NCI-H345 (cell line): ENCODE results near the gene MCL1.
A peak's percentile ranks its signal among the peaks of the same experiment; 100 is the strongest.
"Not testable (repeated sequence)": the region's sequence is repeated elsewhere in the genome, so short reads cannot be mapped to it uniquely, and the experiment has no call there.

Source experiments
- DNase-seq: peaks from one replicate; lab custom pipeline; 2025; lab: John Stamatoyannopoulos, UW

Gene MCL1

DNA sequence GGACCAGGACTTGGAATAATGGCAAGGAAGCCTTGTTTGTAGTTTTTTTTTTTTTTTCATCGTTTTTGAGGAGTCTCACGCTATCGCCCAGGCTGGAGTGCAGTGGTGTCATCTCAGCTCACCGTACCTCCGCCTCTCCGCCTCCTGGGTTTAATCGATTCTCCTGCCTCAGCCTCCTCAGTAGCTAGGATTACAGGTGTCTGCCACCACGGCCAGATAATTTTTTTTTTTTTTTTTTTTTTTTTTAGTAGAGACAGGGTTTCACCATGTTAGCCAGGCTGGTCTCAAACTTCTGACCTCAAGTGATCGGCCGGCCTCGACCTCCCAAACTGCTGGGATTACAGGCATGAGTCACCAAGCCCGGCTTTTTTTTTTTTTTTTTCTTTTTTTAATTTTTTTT lies 23.0 kb upstream of the MCL1 start:
- not testable (repeated sequence) for DNase-seq

DNA sequence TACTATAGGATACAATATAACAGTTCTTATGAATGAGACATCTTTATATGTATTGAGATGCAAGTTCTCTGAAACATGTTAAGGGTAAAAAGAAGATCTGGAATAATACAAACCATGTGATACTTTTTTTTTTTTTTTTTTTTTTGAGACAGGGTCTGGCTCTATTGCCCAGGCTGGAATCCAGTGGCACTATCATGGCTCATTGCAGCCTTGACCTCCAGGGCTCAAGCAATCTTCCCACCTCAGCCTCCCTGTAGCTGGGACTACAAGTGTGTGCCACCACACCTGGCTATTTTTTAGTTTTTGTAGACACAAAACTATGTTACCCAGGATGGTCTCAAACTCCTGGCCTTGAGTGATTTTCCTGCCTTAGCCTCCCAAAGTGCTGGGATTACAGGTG lies 22.1 kb upstream of the MCL1 start:
- DNase-seq, result no peak

DNA sequence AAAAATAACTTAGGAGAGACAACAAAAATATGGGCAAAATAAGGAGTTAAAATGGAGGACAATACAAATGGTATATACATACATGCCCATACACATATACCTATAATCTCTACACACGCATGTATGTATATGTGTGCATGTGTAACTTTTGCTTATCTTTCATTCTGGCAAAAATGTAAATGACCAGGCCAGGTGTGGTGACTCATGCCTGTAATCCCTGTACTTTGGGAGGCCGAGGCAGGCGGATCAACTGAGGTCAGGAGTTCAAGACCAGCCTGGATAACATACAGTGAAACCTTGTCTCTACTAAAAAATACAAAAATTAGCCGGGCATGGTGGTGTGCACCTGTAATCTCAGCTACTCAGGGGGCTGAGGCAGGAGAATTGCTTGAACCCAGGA lies 18.9 kb upstream of the MCL1 start:
- not testable (repeated sequence) for DNase-seq

DNA sequence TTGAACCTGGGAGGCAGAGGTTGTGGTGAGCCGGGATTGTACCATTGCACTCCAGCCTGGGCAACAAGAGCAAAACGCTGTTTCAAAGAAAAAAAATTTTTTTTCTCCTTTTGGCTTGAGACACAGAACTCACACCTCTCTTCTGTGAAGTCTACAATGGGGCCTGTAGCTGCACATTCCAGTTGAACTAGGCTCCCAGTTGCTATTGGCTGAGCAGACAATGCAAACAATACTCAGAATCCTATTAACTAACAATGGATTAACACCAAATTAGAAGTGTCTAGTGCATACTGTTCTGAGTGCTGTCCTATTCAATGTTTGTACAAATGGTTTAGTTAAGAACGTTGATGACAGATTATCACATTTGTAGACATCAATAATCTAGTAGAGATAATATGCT lies 17.6 kb upstream of the MCL1 start:
- no peak for DNase-seq

DNA sequence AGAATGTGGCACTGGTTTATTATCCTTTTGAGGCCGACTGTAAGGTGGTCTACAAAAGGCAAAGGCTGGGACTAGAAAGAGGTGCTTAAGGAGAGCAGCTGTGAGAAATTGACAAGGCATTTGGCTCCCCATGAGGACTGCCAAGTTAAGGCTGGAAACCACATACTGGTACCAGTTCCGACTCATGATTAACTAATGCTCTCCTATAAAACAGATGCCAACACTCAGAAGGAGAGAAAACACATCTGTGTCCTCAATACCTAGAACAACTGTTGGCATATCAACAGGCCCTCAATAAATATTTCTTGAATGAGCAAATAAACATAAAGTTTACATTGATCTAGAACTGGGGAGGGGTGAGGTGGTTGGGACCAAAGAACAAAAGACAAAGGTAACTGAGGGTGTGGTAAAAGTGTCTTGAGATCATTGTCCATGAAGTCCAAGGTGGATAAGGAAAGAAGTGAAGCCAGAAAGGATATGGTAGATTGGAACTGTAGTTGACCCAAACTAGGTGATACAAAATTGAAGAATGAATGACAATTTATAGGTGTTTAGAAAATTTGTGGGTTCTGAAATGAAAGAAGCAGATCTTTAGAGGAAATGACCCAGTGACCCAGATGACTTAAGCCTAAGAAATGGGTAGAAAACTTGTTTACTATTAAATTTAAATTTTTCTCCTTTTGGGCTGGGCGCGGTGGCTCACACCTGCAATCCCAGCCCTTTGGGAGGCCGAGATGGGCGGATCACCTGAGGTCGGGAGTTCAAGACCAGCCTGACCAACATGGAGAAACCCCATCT lies 16.9 kb upstream of the MCL1 start:
- no peak for DNase-seq

DNA sequence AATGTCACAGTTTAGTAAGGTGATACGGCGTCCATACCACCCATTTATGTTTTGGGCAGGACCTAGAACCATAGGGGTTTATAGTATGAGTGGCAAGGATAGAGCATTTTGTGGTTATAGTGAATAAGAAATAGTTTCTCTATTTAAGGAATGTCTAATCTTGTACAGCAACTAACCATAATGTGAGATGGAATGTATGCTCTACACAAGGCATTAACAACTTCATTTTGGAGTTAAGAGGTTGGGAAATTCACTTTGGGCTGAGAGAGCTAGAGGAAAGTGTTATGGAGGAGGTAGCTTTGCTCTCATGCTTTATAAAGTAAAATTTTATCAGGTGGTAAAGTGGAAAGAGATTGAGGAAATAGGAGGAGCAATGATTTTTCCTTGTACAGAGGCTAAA lies 3.0 kb upstream of the MCL1 start:
- DNase-seq, result no peak

DNA sequence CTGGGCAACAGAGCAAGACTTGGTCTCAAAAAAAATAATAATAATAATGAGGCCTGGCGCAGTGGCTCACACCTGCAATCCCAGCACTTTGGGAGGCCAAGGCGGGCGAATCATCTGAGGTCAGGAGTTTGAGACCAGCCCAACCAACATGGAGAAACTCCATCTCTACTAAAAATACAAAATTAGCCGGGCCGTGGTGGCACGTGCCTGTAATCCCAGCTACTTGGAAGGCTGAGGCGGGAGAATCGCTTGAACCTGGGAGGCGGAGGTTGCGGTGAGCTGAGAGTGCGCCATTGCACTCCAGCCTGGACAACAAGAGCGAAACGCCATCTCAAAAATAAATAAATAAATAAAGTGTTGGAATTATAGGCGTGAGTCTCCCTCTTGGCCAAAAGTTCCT lies 2.6 kb upstream of the MCL1 start:
- not testable (repeated sequence) for DNase-seq

DNA sequence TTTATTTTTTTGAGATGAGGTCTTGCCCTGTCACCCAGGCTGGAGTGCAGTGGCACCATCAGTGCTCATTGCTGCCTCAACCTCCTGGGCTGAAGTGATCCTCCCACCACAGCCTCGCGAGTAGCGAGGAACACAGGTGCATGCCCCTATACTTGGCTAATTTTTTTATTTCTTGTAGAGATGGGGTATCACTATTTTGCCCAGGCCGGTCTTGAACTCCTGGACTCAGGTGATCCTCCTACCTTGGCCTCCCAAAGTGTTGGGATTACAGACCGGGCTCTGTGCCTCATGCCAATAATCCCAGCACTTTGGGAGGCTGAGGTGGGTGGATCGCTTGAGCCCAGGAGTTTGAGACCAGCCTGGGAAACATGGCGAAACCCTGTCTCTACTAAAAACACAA lies 2.0 kb upstream of the MCL1 start:
- DNase-seq, result not testable (repeated sequence)

DNA sequence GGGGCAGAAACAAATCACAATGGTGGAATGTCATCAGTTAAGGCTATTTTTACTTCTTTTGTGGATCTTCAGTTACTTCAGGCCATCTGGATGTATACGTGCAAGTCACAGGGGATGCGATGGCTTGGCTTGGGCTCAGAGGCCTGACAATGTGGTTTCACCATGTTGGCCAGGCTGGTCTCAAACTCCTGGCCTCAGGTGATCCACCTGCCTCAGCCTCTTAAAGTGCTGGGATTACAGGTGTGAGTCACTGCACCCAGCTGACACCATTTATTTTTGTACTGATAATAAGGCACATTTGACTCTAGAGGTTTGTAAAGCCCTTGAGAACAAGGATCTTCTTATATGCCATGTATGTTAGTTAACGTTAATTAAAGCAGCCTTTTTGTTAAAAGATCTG lies 1.6 kb upstream of the MCL1 start:
- not testable (repeated sequence) for DNase-seq

DNA sequence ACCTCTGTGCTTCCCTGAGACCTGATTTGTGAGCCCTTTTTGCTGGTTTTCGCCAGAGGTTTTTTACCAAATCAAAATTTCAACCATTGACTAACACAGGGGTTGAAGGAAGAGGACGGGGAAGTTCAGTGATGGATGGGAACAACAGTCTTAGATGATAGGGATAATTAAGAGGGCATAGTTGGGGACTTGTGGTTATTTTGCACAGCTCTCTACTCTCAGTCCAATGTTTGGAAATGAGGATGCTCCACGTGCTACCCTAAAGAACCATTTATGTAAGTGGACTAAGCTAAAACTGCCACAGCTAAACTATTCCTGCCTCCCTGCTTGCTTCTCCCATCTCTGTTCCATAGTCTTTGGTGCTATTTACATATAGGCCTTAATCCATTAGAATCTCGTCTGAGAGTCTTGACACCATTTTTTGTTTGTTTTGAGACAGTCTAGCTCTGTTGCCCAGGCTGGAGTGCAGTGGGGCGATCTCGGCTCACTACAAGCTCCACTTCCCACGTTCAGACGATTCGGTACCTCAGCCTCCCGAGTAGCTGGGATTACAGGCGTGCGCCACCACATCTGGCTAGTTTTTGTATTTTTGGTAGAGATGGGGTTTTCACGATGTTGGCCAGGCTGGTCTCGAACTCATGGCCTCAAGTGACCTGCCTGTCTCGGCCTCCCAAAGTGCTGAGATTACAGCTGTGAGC lies 684 bp upstream of the MCL1 start:
- no peak for DNase-seq

DNA sequence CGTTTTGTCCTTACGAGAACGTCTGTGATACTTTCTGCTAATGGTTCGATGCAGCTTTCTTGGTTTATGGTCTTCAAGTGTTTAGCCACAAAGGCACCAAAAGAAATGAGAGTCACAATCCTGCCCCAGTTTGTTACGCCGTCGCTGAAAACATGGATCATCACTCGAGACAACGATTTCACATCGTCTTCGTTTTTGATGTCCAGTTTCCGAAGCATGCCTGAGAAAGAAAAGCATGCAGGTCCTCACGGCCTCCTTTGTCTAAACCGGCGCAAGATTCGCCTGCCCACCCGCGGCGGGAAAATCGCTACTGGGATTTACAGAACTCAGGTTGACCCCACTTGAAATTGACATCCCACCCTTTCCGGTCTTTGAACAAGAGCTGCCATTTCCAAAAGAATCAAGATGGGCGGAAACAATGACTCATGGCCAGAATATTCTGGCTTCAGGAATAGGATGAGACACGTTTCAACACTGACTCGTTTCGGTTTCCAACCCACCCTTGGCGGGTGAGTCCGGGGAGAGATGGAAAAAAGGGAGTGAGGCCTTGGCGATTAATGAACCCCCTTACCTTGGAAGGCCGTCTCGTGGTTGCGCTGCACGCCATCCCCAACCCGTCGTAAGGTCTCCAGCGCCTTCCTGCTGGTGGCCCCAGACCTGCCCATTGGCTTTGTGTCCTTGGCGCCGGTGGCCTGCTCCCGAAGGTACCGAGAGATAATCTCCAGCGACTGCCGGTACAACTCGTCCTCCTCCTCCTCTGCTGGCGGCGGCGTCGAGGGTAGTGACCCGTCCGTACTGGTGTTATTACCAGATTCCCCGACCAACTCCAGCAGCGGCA lies 919 bp downstream of the MCL1 start:
- peak; percentile 67 for DNase-seq

DNA sequence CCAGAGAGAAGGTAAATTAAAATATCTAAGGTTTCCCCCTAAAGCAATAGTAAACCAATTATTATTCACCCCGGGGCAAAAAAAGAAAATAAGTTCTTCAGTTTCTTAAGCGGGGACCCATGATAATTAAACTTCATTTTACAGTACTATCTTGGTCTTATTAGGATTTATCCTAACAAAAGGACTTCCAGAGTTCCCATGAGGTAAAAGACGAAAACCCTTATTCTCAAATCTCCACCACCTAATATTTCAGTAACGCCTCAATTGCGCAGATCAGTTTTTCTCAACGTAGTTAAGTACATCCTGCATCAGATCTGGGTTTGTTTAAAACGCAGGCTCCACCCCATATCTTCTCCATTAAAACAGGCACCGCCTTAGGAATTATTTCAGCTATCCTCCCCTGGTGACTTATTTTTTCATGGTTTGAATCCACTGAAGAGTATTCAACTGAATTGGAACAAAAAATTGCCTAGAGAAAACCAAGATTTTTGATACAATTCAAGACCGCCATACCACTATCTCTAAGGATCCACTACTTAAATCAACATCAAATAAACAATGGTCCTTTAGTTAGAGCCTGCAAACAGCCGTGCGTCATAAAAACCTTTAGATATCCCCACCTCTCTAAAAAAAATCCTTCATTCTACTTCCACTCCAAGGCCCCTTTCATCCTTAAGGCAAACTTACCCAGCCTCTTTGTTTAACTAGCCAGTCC lies 1.7 kb downstream of the MCL1 start:
- no peak for DNase-seq

DNA sequence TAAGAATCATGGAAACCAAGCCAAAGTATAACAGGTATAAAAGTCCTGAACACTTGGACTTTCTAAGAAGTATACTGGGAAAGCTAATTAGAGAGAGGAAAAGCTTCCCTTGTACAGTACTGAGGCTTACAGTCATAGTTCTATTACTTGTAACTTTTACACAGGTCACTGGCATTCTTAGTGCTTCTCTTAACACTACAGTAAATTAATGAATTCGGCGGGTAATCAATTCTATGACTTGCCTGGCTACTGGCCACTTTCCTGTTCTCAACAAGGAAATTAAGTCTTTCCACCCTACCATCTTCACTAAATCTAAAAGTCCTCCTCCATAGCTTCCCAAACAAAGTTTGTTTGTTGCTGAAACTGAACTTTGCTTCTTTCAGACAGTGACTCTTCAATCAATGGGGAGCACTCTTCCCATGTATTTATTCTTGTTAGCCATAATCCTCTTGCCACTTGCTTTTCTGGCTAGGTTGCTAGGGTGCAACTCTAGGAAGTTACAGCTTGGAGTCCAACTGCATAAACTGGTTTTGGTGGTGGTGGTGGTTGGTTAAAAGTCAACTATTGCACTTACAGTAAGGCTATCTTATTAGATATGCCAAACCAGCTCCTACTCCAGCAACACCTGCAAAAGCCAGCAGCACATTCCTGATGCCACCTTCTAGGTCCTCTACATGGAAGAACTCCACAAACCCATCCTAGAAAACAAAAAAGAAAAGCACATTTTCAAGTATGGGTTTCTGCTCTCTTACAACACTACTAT lies 2.4 kb downstream of the MCL1 start:
- DNase-seq, result no peak

DNA sequence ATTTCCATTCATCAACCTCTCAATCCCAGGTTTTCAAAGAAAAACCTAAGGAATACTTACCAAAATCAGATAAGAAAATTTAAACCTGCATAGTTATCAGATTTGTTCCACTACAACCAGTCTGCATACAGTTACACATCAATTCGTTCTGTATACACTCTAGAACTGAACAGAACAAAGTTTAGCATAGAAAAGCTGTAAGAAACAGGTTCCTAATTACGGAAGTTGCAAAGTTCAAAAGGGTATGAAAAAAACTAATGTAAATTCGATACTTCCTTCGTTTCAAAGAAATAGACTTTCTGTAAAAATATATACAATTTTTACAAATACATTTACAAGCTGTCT lies 3.1 kb downstream of the MCL1 start:
- no peak for DNase-seq

DNA sequence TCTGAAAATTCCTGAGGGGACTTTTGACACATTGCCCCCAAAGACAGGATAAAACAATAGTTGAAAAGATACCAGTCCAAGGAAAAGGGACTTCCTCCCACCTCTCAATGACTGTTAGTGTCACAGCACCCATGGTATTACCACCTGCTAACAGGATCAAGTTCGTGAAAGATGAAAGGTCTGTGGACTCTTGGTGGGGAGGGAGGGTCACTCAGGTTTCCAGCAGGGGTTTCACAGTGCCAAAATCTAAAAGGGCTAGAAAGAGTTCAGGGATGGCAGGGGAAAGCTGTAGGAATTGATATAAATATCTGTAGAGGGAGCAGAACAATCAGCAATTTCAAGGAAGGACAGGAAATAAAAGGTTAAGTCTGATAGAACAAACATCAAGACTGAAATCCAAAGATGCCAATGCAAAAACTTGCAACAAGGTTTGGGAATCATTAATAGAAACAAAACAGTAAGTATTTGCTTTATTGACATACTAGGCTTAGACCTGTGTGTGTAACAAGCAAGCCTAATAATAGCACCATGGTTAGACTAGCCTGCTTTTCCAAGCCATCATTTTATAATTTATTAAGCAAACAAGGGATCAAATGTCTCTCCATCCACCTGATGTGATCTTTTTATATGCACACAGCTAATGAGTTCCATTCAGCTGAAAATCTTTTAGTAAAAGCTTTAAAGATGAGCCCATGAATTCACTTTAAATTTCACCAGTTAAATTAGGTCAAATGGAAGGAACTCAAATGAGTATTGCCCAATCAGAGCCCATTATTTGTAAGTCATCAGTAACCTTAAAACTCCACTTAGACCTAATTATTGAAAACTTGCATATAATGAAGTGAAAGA lies 3.7 kb downstream of the MCL1 start:
- no peak for DNase-seq

DNA sequence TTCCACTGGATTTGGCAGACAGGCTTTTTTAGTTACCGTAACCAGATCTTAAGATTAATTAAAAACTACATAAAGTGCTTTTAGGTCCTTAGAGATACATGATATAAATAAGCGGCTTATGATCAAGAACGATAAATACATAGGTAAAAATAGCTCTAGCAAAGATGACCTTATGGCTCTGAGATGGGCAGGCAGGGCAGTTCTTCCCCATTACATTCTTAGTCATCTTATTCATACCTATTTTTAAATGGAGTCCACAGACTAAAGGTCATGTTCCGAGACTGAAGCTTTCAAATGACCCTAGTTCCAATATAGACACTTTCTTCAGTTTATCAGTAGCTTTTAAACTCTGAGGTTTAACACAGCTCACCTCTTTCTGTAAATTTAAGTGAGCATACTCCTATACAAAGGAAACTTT lies 4.3 kb downstream of the MCL1 start:
- DNase-seq, result no peak

DNA sequence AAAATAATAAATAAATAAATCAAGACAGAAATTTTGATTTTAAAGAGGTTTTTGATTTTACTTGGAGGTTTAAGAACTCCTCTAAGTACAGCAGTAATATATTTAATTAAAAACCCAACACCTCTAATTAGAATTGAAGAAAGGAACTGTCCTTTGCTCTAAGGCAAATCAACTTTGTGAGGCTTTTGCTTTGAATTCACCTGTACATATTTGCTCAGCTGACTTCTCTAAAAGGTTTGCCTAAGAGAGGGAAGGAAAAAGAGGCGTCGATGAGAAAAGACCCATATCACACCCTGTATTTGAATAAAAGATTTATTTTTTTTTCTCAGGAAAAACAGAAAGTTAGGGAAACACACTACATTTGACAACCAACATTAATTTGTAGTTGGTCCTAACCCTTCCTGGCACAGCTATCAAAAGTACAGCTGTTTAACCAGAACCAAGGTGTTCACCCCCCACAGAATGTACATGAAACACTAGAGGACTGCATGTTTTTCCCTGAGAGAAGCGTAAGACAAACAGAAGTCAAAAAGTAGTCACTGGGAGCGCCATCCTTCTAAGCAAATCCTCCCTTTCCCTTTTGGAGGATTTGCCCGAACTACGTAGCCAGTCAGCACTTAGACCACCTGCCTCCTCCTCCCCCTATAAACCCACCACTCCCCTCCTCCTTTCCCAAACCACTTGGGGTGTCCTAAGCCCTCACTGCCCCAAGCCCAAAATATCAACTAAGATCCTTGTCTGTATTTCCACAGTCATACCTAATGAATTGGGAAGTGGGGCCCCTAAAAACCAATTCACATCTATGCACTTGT lies 4.9 kb downstream of the MCL1 start:
- no peak for DNase-seq

DNA sequence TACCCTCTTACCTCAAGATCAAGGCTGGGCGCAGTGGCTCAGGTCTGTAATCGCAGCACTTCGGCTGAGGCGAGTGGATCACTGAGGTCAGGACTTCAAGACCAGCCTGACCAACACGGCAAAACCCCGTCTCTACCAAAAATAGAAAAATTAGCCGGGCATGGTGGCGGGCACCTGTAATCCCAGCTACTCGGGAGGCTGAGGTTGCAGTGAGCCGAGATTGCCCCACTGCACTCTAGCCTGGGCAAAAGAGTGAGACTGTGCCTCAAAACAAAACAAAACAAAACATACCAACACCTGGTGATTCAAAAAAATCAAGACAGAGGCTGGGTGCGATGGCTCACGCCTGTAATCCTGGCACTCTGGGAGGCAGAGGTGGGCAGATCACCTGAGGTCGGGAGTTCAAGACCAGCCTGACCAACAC lies 5.8 kb downstream of the MCL1 start:
- not testable (repeated sequence) for DNase-seq

DNA sequence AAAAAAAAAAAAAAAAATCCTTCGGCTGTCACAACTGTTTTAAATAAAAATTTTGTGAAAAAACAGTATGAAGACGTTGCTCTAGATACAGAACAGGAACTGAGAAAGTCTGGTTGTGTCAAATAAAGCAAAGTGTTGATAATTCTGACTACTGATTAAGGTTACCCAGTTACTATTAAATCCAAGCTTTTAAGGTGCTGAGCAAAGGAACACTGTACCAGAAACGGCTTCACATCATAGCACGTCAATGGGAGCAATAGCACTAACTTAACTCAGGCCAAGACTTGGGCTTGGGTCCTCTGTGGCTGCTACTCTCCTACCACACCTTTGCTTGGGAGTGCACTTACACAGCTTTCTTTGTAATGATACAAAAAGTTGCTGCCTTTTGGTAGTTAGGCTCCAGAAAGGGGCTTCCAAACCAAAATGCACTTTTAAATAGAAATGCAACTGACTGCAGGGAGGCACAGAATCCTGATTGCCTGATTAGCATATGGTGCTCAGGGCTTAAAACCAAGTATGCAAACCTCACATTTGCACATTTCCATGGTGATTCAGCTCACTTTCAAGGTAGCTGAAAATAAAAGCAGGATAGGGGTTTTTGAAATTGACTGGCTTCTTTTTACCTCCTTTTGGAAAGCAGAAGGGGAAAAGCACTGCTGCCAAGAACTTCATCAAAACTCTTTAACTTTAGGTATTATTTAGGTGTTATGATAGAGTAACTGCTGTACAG lies 6.3 kb downstream of the MCL1 start:
- no peak for DNase-seq
